ENCODE measurements around the gene RBM46. TPM values are rescaled to one million over a fixed set of nuclear protein-coding genes. Genes with fewer than 3 reads are reported as not detected.
"Not testable (repeated sequence)": the region's sequence is repeated elsewhere in the genome, so short reads cannot be mapped to it uniquely, and the experiment has no call there.

Gene RBM46
- polyA plus RNA-seq, 5 donors = 0.12 TPM; not detected in 4

- no peak for DNase-seq
Measured at GRCh38 chr4:154836513-154836912, 55.4 kb downstream of the RBM46 start.

- DNase-seq = no peak
Measured at GRCh38 chr4:154838155-154838554, 57.1 kb downstream of the RBM46 start.

GRCh38 chr4:154838694-154839093, 57.6 kb downstream of the RBM46 start:
- DNase-seq = no peak

DNA sequence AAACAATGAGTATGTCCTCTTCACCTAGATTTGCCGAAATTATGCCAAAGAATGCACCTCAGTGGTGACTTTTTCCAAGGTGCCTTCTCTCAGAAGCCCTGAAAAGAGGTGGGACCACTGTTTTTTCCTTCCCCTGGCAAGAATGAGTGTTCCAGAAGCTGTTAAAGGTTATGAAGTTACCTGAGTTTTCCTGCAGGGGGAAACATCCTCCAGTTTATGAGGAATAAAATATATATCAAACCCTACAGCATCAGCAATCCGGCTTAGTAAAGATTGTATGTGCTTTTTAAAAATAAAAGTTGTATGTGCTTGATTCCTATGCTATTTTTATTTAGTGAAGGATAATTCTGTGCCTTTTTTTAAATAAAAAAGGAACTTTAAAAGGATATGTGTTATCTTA, 73.3 kb downstream of the RBM46 start:
- no peak for DNase-seq

DNA sequence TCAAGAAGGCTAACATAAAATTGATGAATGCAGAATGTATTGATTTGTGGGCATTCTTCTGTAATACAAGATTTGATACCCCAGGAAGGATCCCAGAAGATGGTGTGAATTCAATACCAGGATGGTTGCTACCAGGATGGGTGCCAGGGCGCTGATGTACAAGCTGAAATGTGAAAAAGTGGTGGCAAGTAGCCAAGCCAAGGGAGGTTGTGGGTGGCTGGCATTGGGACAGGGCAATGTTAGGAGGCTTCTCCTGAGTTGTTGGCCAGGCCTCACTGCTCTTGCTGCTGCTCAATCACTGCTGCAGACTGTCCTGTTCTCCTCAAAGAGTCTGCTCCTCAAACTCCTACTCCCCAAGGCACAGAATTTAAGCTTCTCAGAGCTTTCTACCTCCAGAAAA, 77.1 kb downstream of the RBM46 start:
- no peak for DNase-seq

- no peak for DNase-seq
Measured at GRCh38 chr4:154868414-154869194, 87.5 kb downstream of the RBM46 start.

- no peak for DNase-seq
Measured at GRCh38 chr4:154869301-154869700, 88.2 kb downstream of the RBM46 start.

DNA sequence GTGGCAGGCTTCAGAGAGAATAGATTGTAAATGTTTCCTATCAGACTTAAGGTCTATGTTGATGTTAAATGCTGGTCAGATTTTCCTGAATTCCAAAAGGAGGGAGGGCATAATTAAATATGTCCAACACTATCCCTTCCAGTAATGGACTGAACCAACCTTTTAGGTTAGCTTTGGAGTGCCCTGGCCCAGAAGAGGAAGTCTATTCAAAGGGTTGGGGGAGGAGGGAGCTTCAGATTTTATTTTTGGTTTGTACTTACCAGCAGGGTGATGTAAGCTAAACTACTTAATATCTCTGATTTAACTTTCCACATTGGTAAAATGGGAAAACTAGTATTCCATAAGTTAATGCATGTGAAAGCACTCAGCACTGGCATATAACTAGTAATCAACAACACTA, 91.1 kb downstream of the RBM46 start:
- no peak for DNase-seq

GRCh38 chr4:154874049-154874448, 93.0 kb downstream of the RBM46 start:
- not testable (repeated sequence) for DNase-seq

DNA sequence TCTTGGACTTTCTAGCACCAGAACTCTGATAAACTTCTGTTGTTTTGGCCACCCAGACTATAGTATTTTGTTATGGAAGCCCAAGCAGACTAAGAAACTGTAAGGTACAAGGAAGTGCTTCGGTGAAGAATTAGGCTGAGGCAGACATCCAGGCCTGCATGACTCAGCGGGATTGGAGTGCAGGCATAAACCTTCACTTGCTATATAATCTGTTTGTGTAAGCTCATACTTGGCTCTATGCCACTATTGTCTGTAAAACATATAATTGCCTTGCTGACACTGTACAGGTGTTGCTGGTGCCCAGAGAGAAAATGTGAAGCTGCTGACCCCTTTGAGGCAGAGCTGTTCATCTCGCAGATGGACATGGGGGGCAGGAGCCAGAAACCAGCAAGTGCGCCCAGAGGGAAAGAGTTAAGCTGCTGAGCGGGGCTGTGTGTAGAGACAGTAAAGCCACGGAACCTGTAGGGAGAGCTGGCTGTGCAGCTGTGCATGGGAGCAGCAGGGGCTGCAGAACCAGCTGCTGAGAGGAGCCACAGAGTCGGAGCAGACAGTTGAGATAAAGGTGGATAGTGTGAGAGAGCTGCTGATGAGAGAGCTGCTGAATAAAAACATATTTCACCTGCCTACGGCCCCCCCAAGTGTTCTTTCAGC, 96.2 kb downstream of the RBM46 start:
- DNase-seq = no peak

Other genes starting within 250 kb of the RBM46 start
- 100 to 1,000 TPM in 3 of 5 donors, 10 to 100 TPM in 2; 79.0 to 122 (median 112) TPM for gene PLRG1, start 230.9 kb upstream of the RBM46 start, polyA plus RNA-seq (ENCODE audit: insufficient read depth in 1 of 5, insufficient read length in 5 of 5, low replicate concordance in 1 of 5)
- 10 to 100 TPM in 1 of 5 donors, under 1 TPM in 2, not detected in 2; 0.09 to 31.3 (median 0.14) TPM for gene FGB, start 218.3 kb upstream of the RBM46 start, polyA plus RNA-seq (ENCODE audit: insufficient read depth in 1 of 5, insufficient read length in 5 of 5, low replicate concordance in 1 of 5)
- gene FGA, start 190.5 kb upstream of the RBM46 start, polyA plus RNA-seq (ENCODE audit: insufficient read depth in 1 of 5, insufficient read length in 5 of 5, low replicate concordance in 1 of 5) = 10 to 100 TPM in 1 of 5 donors, not detected in 4; 17.5 TPM
- 10 to 100 TPM in 1 of 5 donors, under 1 TPM in 1, not detected in 3; 0.06 to 20.6 TPM for gene FGG, start 168.6 kb upstream of the RBM46 start, polyA plus RNA-seq (ENCODE audit: insufficient read depth in 1 of 5, insufficient read length in 5 of 5, low replicate concordance in 1 of 5)
- gene LRAT, start 37.3 kb upstream of the RBM46 start, polyA plus RNA-seq (ENCODE audit: insufficient read depth in 1 of 5, insufficient read length in 5 of 5, low replicate concordance in 1 of 5) = under 1 TPM; 0.10 to 0.49 (median 0.16) TPM